GM19455 (cell line): ENCODE data around the gene SP140.

Experiments used
- ATAC-seq: cut with Tn5 transposase; IDR thresholded peaks from one replicate; pipeline ENCODE4 v1.9.1; 2021; ENCODE audit not compliant: unreplicated experiment

Gene SP140

DNA sequence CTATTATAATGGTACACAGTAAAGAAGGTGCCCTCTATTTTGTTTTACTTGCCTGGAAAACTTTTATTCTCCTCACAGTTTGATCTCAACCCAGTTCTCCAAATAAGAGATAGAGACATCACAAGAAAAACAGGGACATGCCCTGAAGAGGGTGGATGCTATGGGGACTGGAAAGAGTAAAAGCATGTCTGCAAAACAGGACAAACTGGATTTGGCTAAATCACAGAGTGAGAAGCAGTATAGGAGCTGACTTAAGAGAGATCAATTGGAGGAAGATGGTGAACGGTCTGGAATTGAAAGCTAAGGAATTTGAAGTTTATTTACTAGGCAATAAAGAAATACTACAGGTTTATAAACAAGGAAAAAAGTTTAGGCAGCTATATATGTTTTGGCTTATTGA lies 134.5 kb downstream of the SP140 start:
- no peak for ATAC-seq

DNA sequence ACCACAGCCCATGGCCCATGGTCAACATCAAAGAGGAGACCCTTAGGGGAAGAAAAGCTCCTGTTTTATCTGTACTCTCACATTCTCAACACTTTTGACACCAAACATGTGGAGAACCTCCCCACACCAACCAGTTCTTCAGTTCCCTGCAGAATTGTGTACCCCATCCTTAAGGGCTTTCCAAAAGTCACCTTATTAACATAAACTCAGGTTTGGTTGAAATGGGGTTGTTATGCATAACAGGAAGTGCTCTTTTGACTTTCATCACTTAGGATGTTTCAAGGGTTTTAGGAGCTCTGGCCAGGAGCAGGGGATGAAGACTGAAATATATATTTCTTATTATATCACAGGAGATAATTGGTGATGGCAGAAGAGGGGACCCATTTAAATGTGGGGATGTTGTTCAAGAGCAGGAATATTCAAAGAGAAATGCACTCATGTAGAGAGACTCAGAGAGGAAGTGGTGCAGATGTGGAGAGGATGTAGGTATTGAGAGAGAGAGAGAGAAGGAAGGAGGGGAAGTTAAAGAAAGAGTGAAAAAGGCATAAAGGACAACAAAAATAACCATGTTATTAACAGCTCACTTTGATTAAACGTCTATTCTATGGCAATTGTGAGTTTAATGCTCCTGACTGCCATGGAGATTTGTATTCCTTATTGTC lies 136.6 kb downstream of the SP140 start:
- no peak for ATAC-seq
